Measurements from ENCODE around the gene UBE2V1. TPM values are rescaled to one million over a fixed set of nuclear protein-coding genes. Genes with fewer than 3 reads are reported as not detected.

Gene UBE2V1
- total and polyA plus RNA-seq, 2 donors (not counting 3 experiments of a cell fraction or from before 2014, with no cell fraction given), result 145 to 156 TPM

DNA sequence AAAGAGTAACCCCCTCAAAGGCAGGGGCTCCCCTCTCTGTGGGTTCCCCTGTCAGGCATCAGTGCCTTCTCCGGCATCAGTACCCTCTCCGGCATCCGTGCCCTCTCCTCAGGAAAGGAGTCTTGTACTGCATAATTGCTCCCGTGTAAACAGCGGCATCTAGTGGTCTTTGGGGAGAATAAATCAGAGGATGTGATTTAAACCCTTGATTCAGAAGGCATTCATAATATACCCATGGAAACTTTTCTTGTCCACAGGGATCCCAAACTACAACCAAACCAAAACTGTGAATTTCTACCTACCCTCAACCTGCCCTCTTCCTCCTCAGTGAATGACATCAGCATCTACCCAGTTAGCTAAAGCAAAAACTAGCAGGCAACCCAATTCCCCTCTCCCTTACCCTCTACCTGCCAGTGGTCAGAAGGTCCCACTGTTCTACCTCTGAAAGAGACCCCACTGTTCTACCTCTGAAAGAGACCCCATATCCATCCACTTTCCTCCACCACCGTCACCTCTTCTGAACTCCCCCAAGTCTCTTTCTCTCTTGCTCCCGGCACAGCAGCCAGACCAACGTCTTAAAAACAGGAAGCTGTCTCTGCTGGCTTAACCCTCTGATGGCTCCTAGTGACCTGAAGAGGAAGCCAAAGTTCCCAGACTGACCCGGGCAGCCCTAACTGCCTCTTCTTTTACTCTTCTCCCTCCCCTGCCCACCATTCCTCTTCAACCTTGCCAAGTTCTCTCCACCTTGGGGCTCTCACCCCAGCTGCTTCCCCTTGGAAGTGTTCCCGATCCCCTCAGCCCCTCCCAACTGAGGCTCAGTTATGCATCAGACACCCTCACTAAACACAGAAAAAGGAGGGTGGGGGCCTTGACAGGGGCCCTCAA is 27.2 kb downstream of the UBE2V1 start:
- Histone ChIP-seq H3K79me2 (ENCODE audit: control insufficient read depth, insufficient read depth, low read length) (peaks cover 29% of the 10 kb centered on the region), H2AFZ (ENCODE audit: low read depth, low read length) (no peak overlapping the region), H3K9me1 (replicated peaks; ENCODE audit: control insufficient read depth, extremely low read depth, insufficient read depth, low read length) (no peaks in the 10 kb centered on the region), H3K4me1 (ENCODE audit: control insufficient read depth, extremely low read depth, insufficient read depth, low read length) (peaks cover 19% of the 10 kb centered on the region), H3K9me3 (replicated peaks; ENCODE audit: control insufficient read depth, insufficient read depth, low read length) (no peaks in the 10 kb centered on the region), H3K9ac (replicated peaks; ENCODE audit: extremely low read depth, insufficient read depth, low read length) (peak overlapping the region; percentile 70), H3K27ac (ENCODE audit: insufficient read depth, low read depth, low read length) (peak overlapping the region; percentile 91), H3K4me3 (replicated peaks in 1 of 3; ENCODE audit: insufficient read depth in 1 of 3, low read depth in 1 of 3, low read length in 3 of 3) (peak overlapping the region in 1 of 3 experiments; percentile 31), H3K36me3 (ENCODE audit: control insufficient read depth in 2 of 2, extremely low read depth in 1 of 2, insufficient read depth in 2 of 2, low read length in 2 of 2) (peaks cover 2 to 14% of the 10 kb centered on the region in 2 experiments), H3K27me3 (ENCODE audit: control insufficient read depth in 2 of 2, insufficient read depth in 2 of 2, low read length in 2 of 2) (no peaks in the 10 kb centered on the region), H4K20me1 (replicated peaks; ENCODE audit: control insufficient read depth, extremely low read depth, insufficient read depth, low read length) (no peaks in the 10 kb centered on the region), H3K4me2 (ENCODE audit: insufficient read depth, low read length) (peak overlapping the region; percentile 81)
- no TSS peak for BruUV-seq (replicated peaks)
- ChIA-PET CTCF (interaction anchor here (0.6 to 5.3 kb wide), 33 partner anchors 9 to 197 kb away, joined by 3 to 95 read pairs (median 4); partner anchors contain the start of genes RNF114 and UBE2V1), POLR2A (interaction anchor here (0.6 to 1.6 kb wide), 3 partner anchors 14 to 798 kb away, joined by 3 to 4 read pairs (median 3); no protein-coding TSS in a partner anchor)
- FAIRE-seq (peak; percentile 71), DNase-seq (ENCODE audit: low read depth, low spot score) (peak; percentile 85)
- TF ChIP-seq, protein P1, sequence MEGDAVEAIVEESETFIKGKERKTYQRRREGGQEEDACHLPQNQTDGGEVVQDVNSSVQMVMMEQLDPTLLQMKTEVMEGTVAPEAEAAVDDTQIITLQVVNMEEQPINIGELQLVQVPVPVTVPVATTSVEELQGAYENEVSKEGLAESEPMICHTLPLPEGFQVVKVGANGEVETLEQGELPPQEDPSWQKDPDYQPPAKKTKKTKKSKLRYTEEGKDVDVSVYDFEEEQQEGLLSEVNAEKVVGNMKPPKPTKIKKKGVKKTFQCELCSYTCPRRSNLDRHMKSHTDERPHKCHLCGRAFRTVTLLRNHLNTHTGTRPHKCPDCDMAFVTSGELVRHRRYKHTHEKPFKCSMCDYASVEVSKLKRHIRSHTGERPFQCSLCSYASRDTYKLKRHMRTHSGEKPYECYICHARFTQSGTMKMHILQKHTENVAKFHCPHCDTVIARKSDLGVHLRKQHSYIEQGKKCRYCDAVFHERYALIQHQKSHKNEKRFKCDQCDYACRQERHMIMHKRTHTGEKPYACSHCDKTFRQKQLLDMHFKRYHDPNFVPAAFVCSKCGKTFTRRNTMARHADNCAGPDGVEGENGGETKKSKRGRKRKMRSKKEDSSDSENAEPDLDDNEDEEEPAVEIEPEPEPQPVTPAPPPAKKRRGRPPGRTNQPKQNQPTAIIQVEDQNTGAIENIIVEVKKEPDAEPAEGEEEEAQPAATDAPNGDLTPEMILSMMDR (IDR thresholded peaks at IDR 0.05; ENCODE audit: extremely low read depth in 1 of 2, insufficient read depth in 1 of 2, low read depth in 1 of 2, low read length in 2 of 2), result peak; percentile 71 to 80
- TF ChIP-seq, protein P2, sequence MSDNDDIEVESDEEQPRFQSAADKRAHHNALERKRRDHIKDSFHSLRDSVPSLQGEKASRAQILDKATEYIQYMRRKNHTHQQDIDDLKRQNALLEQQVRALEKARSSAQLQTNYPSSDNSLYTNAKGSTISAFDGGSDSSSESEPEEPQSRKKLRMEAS (IDR thresholded peaks at IDR 0.05; ENCODE audit: insufficient read depth, insufficient read length), result no peak
- no peak for TF ChIP-seq POLR2AphosphoS5 (IDR thresholded peaks at IDR 0.05; ENCODE audit: insufficient read depth, low read depth, low read length)
- intact Hi-C loops (cut with micrococcal nuclease) (loop anchor here (1.0 to 2.0 kb wide), 5 partner anchors 14 to 106 kb away; no protein-coding TSS in a partner anchor), dilution Hi-C loops (cut with MboI; ENCODE audit: extremely low pct_ligation_motif_present, low sequenced_read_pairs) (no loop called here)

Data from endothelial cell of umbilical vein (primary cell).